Stomach (tissue), 4 donors: ENCODE data around the gene FARS2.

Experiments
- POLR2A ChIP-seq, 4 donors: fragments of 450-650 bp; IDR thresholded peaks; one replicate each; pipeline ENCODE4 v1.6.1; 2016; ENCODE audit warnings: antibody characterized with exemption in 4 of 4, control low read depth in 2 of 4, mild to moderate bottlenecking in 1 of 4, moderate library complexity in 1 of 4
- POLR2AphosphoS5 ChIP-seq, 3 donors: sonication (generic); formaldehyde crosslinking; IDR thresholded peaks; one replicate each; pipeline ENCODE4 v1.6.1; 2016; ENCODE audit warnings: antibody characterized with exemption in 3 of 3
- TF ChIP-seq, protein P1 (sequence below), 7 experiments: fragments of 450-650 bp in 4 of 7; fragments of 200-600 bp in 3 of 7; sonication (generic) in 3 of 7; IDR thresholded peaks; one replicate each; pipeline ENCODE4 v1.5.1; 2016 to 2019; ENCODE audit warnings: antibody characterized with exemption in 7 of 7, control low read depth in 2 of 7, mild to moderate bottlenecking in 1 of 7

DNA sequence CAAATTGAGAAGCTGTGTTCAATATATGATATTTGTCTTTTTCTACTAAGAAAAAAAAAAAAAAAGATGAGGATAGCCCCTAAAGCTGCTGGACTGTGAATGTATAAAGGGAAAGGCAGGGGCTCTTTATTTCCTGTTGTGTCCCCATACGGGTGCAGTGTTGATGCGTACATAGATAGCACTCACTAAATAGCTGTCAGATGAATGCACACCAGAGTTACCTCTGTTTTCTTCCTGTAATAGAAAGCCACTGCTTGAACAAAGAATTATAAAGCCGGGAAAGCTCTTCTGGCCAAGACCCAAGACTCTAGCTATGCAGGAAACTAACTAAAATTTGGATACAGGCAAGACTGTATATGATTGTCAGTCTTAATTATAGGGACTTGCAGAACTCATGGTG is 260.0 kb downstream of the FARS2 start:
- TF ChIP-seq POLR2A (IDR thresholded peaks at IDR 0.05): no peak
- TF ChIP-seq POLR2AphosphoS5 (IDR thresholded peaks at IDR 0.05): no peak
- TF ChIP-seq, protein P1, sequence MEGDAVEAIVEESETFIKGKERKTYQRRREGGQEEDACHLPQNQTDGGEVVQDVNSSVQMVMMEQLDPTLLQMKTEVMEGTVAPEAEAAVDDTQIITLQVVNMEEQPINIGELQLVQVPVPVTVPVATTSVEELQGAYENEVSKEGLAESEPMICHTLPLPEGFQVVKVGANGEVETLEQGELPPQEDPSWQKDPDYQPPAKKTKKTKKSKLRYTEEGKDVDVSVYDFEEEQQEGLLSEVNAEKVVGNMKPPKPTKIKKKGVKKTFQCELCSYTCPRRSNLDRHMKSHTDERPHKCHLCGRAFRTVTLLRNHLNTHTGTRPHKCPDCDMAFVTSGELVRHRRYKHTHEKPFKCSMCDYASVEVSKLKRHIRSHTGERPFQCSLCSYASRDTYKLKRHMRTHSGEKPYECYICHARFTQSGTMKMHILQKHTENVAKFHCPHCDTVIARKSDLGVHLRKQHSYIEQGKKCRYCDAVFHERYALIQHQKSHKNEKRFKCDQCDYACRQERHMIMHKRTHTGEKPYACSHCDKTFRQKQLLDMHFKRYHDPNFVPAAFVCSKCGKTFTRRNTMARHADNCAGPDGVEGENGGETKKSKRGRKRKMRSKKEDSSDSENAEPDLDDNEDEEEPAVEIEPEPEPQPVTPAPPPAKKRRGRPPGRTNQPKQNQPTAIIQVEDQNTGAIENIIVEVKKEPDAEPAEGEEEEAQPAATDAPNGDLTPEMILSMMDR (IDR thresholded peaks at IDR 0.05): no peak
